Measurements from ENCODE around the gene THAP7.
"Not testable (repeated sequence)": the region's sequence is repeated elsewhere in the genome, so short reads cannot be mapped to it uniquely, and the experiment has no call there.

Gene THAP7, protein sequence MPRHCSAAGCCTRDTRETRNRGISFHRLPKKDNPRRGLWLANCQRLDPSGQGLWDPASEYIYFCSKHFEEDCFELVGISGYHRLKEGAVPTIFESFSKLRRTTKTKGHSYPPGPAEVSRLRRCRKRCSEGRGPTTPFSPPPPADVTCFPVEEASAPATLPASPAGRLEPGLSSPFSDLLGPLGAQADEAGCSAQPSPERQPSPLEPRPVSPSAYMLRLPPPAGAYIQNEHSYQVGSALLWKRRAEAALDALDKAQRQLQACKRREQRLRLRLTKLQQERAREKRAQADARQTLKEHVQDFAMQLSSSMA

DNA sequence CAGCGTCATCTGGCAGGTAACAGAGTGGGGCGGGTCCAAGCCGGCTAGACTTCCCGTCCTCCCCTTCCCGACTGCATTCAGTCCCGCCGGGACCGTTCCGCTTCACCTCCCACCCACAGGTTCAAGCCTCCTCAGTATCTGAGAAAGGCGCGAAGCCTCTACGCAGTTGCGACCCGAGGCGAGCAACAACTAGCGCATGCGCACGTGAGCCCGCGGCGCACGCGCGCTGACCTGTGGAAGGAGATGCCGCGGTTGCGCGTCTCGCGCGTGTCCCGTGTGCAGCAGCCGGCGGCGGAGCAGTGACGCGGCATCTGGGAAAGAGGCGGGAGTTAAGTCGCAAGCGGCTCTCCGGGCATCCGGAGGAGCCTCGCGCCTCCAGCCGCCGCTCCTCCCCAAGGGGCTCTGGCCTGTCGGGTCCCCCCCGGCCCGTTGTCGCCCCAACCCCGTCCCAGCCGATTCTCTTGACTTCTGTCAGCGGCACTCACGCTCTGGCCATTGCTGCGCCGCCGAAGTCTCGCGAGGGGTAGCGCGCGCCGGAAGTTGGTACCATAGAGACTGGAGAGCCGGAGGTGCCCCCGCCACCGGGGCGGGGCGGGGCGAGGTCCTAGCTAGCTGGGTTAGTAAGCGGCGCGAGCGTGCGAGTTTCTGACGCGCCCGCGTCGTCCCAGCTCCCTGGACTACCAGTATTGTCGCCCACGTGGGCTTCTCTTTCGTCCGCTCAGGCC lies at the start of gene THAP7:
TSS of gene THAP7 (minus strand) at position 518 of the 725 bp plus-strand sequence. CDS start at position 311, 207 bp downstream.
- peak; percentile 96 for DNase-seq

DNA sequence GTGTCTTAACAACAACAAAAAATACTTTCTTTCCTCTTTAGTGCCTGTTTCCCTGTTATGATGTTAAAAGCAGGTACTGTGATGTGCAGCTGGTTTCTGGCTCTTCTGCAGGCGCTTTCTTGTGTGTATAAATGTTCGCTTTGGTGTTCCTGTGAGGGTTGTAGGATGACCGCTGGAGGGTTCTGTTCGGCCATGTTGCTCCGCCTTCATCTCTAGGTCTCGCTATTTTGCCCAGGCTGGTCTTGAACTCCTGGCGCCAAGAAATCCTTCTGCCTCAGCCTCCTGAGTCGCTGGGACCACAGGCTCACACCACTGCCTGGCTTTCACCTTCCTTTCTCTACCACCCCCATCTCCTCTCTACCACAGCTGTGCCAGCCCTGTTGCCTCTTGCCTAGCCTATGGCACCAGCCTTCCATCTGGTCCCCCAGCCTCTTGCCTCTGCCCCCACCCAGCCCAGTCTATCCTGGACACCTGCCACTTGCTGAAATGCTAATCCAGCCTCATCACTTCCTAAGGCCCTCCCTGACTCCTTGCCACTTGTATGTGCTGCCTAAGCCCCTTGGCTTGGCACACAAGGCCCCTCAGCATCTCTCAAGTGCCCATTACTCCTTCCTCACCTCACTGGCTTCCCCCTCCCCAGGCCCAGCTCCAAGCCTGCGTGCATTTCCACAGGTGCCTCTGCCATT lies 49.4 kb upstream of the THAP7 start:
- no peak for DNase-seq

DNA sequence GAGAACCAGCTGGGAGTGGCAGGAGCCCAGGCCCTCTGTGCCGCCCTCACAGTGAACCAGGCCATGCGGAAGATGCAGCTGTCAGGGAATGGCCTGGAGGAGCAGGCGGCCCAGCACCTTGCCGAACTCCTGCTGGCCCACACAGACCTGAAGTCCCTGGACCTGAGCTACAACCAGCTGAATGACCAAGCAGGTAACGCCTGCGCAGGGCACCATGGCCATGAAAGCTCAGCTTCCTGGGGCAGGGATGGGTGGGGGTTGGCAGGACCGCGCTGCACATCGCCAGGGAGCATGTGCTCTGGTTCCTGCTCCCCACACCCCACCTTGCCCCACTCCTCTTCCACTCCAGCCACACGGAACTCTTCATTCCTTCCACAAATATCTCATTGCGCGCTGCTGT lies 47.0 kb upstream of the THAP7 start:
- not testable (repeated sequence) for DNase-seq

DNA sequence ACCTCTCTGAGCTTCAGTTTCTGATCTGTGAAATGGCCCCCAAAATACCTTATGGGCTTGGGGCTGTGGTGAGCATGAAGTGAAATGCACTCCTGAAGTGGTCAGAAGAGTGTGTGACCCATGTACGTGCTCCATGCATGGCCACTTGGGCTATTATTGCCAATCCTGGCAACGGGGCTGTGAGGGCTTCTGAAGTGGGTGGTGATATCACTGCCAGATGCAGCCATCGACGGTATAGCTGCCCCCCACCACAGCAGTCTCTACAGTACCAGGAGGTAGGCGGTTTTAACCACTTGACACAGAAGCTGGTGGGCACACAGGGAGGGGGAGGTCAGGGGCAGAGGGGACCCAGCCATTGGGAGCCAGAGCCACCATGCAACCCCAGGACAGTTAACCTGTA lies 46.5 kb upstream of the THAP7 start:
- DNase-seq, result not testable (repeated sequence)

DNA sequence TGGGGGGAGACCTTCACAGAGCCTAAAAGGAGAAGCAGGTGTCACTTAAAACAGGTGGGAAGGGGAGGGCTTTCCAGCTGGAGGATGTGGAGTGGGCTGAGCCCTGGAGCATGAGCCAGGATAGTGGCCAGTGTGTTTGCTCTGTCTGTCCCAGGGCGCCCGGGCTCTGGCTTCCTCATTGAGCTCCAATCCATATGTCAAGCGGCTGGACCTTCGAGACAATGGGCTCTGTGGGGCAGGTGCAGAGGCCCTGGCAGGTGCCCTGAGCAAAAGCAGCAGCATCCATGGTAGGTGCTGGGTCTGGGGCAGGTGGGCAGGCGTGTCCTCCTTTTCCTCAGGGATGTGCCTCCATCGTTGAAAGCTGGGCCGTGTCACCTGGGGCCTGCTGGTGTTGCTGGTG lies 45.8 kb upstream of the THAP7 start:
- DNase-seq, result no peak

DNA sequence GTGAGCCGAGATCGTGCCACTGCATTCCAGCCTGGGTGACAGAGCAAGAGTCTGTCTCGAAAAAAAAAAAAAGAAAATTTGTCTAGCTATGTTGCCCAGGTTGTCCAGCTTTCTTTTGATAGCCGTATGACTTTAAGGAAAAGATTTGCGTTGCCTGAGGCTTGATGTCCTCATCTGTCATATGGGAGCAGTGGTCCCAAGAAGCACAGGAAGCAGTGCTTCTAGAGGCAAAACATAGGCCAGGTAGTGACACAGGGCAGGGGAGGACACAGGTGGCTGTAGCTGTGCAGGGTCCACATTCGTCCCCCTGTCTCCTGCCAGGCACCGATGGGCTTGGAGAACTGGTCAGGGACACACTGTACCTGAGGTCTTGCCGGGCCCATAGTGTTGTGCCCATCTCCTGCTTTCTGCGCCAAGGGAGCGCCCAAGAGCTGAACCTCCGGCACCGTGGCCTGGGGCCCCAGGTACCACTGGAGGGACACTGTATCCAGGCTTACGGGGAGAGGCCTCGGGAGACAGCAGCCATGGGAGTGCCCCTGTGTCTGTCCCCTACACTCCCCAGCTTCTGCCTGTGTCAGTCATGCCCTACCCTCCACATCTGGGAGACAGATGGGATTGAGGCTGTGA lies 45.2 kb upstream of the THAP7 start:
- no peak for DNase-seq

DNA sequence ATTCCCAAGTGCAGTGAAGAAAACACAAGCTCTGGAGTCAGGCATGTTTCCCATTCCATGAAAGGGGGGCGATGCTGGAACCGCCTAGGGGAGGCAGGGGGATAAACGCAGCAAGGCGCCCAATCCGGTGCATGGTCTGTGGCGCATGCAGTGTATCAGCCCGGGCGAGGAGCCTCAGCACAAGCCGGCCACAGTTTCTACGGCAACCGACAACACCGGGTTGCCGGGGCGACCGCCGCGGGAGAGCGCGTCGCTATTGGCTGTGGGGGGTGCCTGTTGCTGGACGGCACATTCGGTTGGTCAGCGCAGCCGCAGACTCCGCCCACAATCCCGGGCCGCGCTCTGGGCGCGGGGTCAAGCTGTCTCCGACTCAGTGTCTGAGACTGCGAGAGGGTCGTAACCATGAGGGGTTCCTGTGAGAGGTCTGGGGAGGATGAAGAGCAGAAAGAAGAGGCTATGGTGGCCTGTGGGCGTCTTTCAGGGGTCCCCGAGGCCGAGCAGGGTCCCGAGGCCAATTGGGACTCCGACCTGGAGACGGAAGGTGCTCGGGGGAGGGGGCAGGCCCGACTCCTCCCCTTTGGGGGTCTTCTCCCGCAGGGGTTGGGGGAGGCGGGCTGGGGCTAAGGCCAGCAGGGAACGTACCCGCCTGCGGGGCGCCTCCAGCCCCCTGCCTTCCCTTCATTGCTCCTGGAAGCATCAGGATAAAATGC lies 43.8 kb upstream of the THAP7 start, which contains the start of gene LRRC74B:
TSS of gene LRRC74B (plus strand) at position 362 of the 710 bp plus-strand sequence. CDS start at position 403, 41 bp downstream.
- peak; percentile 71 to 83 for DNase-seq

DNA sequence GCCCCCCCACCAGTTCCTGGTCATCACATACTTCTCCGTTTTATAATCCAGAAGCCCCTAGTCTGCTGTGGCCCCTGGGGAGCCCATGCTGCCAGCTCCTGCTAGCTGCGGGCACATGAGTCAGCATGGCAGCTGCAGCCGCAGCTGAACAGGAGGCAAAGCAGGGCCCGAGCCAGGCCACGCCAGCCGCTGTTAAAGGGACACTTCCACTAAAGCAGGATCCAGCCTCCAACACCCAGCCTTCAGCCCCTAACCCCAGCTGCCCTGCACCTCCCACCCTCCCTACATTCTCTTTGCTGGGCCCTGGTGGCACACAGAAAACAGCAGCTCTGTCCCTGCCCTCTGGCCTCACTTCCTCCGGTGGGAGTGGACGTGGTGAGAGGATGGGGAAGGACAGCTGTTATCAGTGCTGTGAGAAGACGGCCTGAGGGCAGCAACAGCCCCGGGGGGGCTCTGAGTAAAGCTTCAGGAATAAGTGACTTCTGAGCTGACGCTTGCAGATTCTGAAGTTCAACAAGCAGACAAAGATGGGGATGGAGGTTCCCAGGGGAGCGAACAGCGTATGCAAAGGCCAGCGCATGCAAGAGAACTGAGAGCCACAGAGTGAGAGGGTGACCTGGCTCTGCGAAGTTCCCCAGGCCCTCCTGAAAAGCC lies 43.1 kb upstream of the THAP7 start:
- no peak for DNase-seq

DNA sequence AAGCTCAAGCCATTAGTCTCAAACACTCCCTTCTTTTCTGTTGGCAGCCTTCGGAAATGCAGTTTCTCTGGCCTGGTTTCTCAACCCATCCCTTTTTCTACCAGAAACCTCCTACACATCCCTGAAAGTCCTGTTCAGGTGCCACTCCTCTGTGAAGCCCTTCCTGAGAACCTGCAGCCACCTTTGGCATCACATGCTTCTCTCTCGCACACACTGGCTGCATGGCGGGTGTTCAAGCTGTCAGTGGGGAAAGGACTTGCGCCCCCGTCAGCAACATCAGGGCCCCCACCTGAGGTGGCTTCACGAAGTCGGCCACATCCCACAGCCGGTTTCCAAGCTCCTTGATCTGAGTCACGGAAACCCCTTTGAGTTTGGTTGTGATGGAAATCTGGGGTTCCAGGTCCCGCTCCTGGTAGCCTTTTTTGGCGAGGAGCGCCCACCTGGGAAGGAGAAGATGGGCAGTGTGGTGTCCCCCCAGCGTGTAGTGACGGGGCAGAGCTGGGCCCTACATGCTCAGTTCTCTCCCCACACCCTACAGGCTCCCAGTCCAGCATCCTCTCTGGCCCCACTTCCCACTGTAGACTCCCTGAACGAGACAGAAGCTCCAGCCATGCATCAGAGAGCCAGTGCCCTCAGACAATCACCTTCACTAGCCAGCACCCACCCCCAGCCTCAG lies 42.1 kb upstream of the THAP7 start:
- no peak for DNase-seq

DNA sequence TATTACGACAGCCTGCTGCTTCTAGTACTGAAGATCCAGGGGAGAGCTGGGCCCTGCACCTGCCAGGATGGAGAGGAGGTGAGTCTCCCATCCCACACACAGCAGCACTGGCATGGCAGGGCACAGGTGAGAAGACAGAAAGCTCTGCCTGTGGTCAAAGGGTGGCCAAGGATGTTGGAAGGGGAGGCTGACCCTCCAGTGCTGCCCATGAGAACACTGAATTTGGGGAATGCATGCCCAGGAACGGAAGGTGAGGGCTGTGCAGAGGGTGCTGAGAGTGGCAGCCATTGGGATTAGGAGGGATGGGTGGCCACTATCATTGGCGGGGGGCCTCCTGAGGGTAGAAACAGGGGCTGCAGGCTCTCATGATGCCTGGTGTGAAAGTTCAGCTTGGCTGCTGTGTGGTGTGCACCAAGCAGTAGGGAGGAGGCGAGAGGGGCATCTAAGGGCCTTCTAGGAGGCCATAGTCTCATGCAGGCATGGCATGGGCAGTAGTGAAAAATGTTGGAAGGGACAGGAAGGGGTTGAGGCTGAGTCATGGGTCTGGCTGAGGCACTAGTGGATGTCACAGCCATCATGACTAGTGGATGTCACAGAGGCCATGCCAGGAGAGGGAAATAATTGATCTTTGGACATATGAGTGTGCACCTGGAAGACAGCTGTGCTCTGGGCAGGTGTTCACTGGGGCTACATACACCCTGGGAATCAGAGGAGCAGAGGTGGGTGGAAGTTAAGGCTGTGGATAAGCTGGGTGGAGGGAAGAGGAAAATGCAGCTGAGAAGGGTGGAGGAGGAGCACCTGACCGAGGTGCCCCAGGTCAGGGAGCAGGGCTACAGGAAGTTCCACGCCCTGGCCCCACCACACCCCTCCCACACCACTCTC lies 41.3 kb upstream of the THAP7 start:
- DNase-seq, result no peak

DNA sequence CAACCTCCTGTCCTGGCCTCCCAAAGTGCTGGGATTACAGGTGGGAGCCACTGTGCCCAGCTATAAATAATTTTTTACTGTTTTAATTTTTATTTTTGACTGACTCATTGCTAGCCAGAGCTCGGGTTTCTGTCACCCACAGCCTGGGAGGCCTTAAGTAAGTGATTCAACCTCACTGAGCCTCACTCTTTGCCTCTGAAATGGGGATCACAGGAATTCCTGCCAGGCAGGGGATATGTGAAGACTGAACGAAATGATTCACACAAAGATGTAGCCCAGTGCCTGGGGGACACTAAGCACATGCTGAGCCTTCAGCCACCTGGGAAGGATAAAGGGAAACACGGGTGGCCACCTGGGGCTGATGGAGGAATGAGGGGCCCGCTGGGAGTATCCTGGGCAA lies 40.0 kb upstream of the THAP7 start:
- DNase-seq, result no peak

DNA sequence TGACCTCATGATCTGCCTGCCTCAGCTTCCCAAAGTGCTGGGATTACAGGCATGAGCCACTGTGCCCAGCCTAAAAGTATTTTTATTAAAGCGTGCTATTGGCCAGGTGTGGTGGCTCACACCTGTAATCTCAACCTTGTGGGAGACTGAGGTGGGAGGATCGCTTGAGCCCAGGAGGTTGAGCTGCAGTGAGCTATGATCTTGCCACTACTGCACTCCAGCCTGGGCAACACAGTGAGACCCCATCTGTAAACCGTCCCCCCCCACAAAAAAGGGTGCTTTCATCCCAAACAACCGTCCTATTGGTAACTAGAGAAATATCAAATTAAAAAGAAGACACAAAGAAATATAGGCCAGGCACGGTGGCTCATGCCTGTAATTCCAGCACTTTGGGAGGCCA lies 37.2 kb upstream of the THAP7 start:
- not testable (repeated sequence) for DNase-seq

DNA sequence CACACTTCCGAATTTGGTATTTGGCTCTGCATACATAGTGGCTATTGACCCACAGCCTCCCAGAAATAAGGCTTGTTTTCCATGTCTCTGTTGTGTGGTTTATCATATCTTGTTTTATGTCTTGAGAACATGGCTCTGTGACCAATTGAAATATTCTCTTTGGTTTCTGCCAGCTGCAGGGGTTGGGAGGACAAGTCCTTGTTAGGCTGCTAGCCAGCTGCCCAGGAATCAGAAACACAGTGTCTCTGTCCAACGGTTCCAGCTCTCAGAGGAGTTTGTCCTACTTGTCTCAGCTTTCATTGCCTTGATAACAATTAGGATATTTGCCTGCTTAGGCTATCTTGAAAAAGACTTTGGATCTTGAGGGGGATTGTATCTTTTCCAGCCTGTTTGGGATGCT lies 36.5 kb upstream of the THAP7 start:
- DNase-seq, result no peak

DNA sequence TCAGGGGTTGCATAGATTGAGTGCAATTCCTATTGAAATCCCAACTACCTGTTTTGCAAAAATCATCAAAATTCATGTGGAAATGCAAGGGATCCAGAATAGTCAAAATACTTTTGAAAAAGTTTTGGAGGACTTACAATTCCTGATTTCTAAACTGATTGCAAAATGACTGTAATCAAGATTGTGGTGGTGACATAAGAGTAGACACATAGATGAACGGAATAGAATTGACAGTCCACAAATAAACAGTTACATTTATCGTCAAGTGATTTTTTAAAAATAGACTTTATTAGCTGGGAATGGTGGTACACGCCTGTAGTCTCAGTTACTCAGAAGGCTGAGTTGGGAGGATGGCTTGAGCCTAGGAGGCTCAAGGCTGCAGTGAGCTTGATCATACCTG lies 33.1 kb upstream of the THAP7 start:
- no peak for DNase-seq

DNA sequence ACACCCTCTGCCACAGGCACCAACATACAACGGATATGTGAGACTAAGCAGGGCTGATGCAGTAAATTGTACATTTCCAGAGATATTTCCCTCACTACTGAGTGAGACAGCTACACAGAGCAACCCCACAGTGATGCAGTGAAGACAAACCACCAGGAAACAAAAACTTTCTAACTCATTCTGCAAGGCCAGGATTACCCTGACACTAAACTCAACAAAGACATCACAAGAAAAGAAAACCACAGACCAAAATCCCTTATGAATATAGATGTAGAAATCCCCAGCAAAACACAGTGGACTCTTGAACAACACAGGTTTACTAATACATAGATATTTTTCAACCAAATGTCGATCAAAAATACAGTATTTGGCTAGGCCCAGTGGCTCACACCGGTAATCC lies 32.0 kb upstream of the THAP7 start:
- DNase-seq, result no peak

DNA sequence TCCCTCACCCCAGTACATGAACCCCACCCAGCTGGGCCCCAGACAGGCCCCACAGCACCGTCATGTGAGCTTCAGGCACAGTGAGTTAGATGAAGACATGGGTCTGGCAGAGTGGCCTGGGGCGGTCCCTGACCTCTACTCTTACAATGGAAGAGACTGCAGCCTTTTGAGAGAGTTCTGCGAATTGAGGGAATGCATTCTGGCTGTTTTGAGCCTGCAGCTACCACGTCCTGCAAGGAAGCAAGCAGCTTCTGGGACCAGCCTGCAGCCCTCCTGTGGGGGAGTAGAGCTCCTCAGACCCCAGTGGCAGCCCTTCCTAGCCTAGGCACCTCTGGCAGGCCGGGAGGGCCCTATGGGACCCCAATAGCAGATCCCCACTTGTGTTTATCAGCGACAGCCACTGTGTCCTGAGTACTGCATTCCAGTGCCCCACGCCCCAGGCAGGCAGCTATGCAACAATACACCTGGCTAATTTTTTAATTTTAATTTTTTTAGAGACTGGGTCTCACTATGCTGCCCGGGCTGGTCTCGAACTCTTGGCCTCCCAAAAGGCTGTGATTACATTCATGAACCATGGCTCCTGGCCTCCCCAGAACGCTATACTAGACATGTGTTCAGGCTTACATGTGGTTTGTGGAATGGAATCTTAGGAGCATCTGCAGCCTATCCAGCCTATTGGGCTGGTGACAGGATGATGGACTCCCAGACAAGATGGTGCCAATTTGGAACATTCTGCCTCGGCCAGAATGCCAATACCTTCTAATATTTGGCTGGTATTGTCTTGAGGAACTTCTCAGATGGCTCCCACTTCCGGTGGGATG lies 31.2 kb upstream of the THAP7 start:
- DNase-seq, result no peak

DNA sequence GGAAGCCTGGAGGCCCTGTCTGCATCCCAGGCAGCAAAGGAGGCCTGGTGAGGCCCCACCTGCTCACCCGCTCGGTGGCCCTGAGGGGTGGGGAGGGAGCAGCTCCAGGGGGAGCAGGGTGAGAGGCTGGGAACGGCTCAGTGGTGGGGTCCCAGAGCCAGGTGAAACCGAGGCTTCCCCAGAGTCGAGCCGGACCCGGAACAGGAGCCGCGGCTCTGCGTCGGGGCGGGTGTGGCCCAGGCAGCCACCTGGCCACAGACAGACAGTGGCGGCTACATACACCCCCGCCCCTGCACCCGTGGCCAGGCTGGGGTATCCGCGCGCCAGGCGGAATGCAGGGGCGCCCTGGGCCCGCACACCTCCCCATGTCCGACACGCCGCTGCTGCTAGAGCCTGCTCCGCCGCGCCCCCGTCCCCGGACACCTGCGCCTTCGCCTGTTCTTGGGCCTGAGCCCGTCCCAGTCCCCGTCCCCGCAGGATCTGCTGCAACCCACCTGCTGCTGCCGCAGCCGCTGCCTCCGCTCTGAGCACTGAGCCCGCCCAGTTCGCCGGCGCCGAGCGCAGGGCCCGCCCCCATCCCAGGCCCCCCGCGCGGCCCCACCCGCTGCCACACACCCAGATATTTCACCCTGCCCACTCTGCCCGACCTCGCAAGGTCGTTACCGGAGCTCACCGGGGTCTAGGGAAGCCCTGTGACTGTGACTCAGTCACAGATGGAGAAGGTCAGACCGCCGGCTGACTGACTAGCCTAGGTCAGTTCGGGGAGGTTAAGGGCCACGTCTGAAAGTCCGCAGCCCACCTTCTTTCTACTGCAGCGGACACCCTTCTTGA lies 30.3 kb upstream of the THAP7 start, which contains the start of gene SLC7A4:
TSS of gene SLC7A4 (minus strand) at position 525 of the 831 bp plus-strand sequence. CDS start 749 bp downstream, outside the sequence.
- no peak for DNase-seq

DNA sequence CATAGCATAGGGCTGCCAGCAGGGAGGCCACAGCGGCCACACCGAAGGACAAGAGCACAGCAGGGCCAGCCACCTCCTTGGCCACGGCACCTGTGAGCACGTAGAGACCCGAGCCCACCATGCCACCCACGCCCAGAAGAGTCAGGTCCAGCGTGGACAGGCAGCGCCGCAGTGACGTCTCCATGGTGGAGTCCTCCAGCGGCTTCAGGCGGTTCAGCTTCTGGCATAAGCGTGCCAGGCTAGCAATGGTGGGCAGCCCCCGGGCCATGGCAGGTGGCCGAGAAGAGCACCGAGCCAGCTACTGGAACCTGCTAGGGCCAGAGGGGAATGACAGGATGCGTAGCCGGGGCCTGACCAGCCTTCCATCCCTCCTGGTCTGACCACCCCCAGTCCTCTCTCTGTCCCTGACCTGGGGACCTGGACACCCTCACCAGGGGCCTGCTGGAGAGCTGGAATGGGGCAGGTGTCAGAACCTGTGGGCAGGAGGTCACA lies 29.7 kb upstream of the THAP7 start:
- DNase-seq, result no peak
